KMS-11 (cell line): ENCODE data around the gene MTUS2.

Experiments used
- H2AFZ ChIP-seq: fragments of 200-600 bp; sonication (generic); 2 replicates; pipeline ENCODE4 v1.6.1; 2016; ENCODE audit warnings: antibody characterized with exemption, mixed run types, low read depth
- H3K27ac ChIP-seq: fragments of 200-600 bp; sonication (generic); 2 replicates; pipeline ENCODE4 v1.6.1; 2016; ENCODE audit warnings: mild to moderate bottlenecking, mixed run types
- H3K27me3 ChIP-seq: fragments of 200-600 bp; sonication (generic); 2 replicates; pipeline ENCODE4 v1.6.1; 2017; ENCODE audit warnings: mild to moderate bottlenecking, low read depth, mixed run types, moderate library complexity; ENCODE audit not compliant: insufficient read depth
- H3K36me3 ChIP-seq: fragments of 200-600 bp; sonication (generic); 2 replicates; pipeline ENCODE4 v1.6.1; 2017; ENCODE audit warnings: mild to moderate bottlenecking, mixed run types; ENCODE audit not compliant: insufficient read depth
- H3K4me1 ChIP-seq: fragments of 200-600 bp; sonication (generic); 2 replicates; pipeline ENCODE4 v1.6.1; 2016; ENCODE audit warnings: mild to moderate bottlenecking, low read depth, mixed run types; ENCODE audit not compliant: poor library complexity, severe bottlenecking
- H3K4me2 ChIP-seq: fragments of 200-600 bp; sonication (generic); 2 replicates; pipeline ENCODE4 v1.7.0; 2016; ENCODE audit warnings: mild to moderate bottlenecking, mixed run types
- H3K4me3 ChIP-seq: fragments of 200-600 bp; sonication (generic); IDR thresholded peaks from 2 replicates; pipeline ENCODE4 v1.6.1; 2017; ENCODE audit warnings: low read depth, low read length, mixed read lengths; ENCODE audit not compliant: insufficient read depth
- H3K79me2 ChIP-seq: fragments of 200-600 bp; sonication (generic); 2 replicates; pipeline ENCODE4 v1.6.1; 2016; ENCODE audit warnings: low read depth, mixed run types; ENCODE audit not compliant: insufficient read depth
- H3K9ac ChIP-seq: fragments of 200-600 bp; sonication (generic); 2 replicates; pipeline ENCODE4 v1.6.1; 2016; ENCODE audit warnings: mild to moderate bottlenecking, mixed run types
- H4K20me1 ChIP-seq: fragments of 200-600 bp; sonication (generic); 2 replicates; pipeline ENCODE4 v1.6.1; 2016; ENCODE audit warnings: mild to moderate bottlenecking, mixed run types; ENCODE audit not compliant: insufficient read depth
- CTCF ChIP-seq: fragments of 200-600 bp; sonication (generic); conservative IDR thresholded peaks from 2 replicates; pipeline ENCODE4 v1.6.1; 2017; ENCODE audit warnings: low read depth, mild to moderate bottlenecking, antibody characterized with exemption, low read length, moderate library complexity, mixed read lengths

MTUS2 gene

GRCh38 chr13:29161676-29162075 is 341.5 kb downstream of the MTUS2 start:
- H3K4me2 ChIP-seq: no peak overlapping the region
- peak overlapping the region; percentile 43; the same call in 1 of the 2 replicates for H3K27ac ChIP-seq
- no peak overlapping the region for H3K4me3 ChIP-seq
- H3K36me3 ChIP-seq: no peaks in the 10 kb centered on the region
- H3K4me1 ChIP-seq: peaks cover 21% of the 10 kb centered on the region
- peak overlapping the region; percentile 27; the same call in 1 of the 2 replicates for H2AFZ ChIP-seq
- H3K9ac ChIP-seq: no peak overlapping the region
- no peaks in the 10 kb centered on the region for H3K79me2 ChIP-seq
- no peak for TF ChIP-seq CTCF
- no peaks in the 10 kb centered on the region for H3K27me3 ChIP-seq
- H4K20me1 ChIP-seq: no peaks in the 10 kb centered on the region

DNA sequence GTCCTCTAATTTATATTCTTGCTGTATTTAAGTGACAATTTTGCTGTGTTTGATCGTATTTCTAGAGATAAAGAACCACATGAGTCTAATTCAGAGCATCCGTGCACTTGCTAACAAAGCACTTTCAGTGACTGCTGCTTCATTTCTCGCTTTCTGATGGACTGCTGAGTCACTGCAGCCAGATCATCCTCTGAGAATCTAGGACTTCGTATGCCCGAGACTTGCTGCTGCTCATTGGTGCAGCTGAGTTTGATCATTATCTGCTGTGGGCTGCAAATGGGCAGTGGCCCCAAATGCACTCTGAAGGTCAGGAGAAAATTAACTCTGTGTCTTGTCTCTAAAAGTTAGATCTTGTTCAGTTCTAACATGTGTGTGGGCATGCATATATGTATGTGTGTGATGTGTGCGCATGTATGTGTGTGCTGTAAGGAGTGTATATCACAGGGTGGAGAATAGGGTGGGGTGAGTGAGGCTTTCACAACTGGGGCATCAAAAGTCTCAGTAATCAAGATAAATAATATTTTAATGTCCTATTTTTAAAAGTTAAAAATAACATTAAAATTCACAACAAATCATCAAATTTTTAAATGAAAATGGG is 342.6 kb downstream of the MTUS2 start:
- no peak overlapping the region for H3K4me3 ChIP-seq
- H3K9ac ChIP-seq: peak overlapping the region; percentile 1; the same call in 1 of the 2 replicates
- H3K27me3 ChIP-seq: no peaks in the 10 kb centered on the region
- H3K27ac ChIP-seq: peak overlapping the region; percentile 43; the same call in 1 of the 2 replicates
- peaks cover 21% of the 10 kb centered on the region for H3K4me1 ChIP-seq
- H2AFZ ChIP-seq: peak overlapping the region; percentile 27
- peak overlapping the region; percentile 11; the same call in 1 of the 2 replicates for H3K4me2 ChIP-seq
- no peak for TF ChIP-seq CTCF
- no peaks in the 10 kb centered on the region for H3K79me2 ChIP-seq
- H3K36me3 ChIP-seq: no peaks in the 10 kb centered on the region
- H4K20me1 ChIP-seq: no peaks in the 10 kb centered on the region

DNA sequence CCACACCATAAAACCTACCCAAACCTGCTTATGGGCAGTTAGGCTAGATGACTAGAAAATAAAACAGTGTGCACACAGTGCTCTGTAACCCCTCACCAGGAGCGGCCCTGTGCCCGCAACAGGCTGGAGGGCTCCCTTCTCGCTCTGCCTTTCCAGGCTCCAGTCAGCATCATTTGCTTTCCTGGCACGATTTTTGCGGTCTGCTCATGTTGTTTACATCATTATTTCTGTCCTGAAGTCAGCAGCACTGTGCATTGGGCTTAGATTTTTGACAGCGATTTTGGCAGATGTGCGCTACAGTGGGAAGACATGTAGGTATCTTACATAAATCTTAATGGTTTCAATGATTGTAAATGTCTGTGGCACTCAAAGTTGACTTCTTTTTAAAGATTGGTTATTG is 344.0 kb downstream of the MTUS2 start:
- Histone ChIP-seq H3K79me2 (no peaks in the 10 kb centered on the region), H3K36me3 (no peaks in the 10 kb centered on the region), H3K4me1 (peaks cover 21% of the 10 kb centered on the region), H3K27me3 (no peaks in the 10 kb centered on the region), H4K20me1 (no peaks in the 10 kb centered on the region), H3K27ac (no peak overlapping the region), H3K4me3 (no peak overlapping the region), H2AFZ (no peak overlapping the region), H3K9ac (no peak overlapping the region), H3K4me2 (no peak overlapping the region)
- TF ChIP-seq CTCF: no peak

- Histone ChIP-seq H3K4me2 (no peak overlapping the region), H3K36me3 (no peaks in the 10 kb centered on the region), H3K9ac (no peak overlapping the region), H2AFZ (no peak overlapping the region), H4K20me1 (no peaks in the 10 kb centered on the region), H3K79me2 (no peaks in the 10 kb centered on the region), H3K27me3 (no peaks in the 10 kb centered on the region), H3K4me3 (no peak overlapping the region), H3K27ac (no peak overlapping the region), H3K4me1 (peaks cover 21% of the 10 kb centered on the region)
- TF ChIP-seq CTCF: no peak
These were observed 345.1 kb downstream of the MTUS2 start for GRCh38 chr13:29165216-29165615.
